GM23248 (cell line): ENCODE results near the gene ABCF1. TPM values are rescaled to one million over a fixed set of nuclear protein-coding genes. Genes with fewer than 3 reads are reported as not detected.

ENCODE experiments used
- DNase-seq: peaks from one replicate; pipeline ENCODE4 v3.0.0-alpha.2; 2015
- H2AFZ ChIP-seq: fragments of 200-600 bp; sonication (generic); 2 replicates; pipeline ENCODE4 v1.6.1; 2016; ENCODE audit warnings: antibody characterized with exemption
- H3F3A ChIP-seq: fragments of 200-600 bp; sonication (generic); 2 replicates; pipeline ENCODE4 v1.6.1; 2016; ENCODE audit warnings: mild to moderate bottlenecking, antibody characterized with exemption, mixed run types; ENCODE audit not compliant: insufficient read depth
- H3K27ac ChIP-seq: fragments of 200-600 bp; sonication (generic); 2 replicates; pipeline ENCODE4 v1.5.1; 2016; ENCODE audit warnings: mild to moderate bottlenecking
- H3K27me3 ChIP-seq: fragments of 200-600 bp; sonication (generic); replicated peaks from 2 replicates; pipeline ENCODE4 v1.6.1; 2016; ENCODE audit warnings: mild to moderate bottlenecking; ENCODE audit not compliant: insufficient read depth
- H3K36me3 ChIP-seq: fragments of 200-600 bp; sonication (generic); 2 replicates; pipeline ENCODE4 v1.6.1; 2016; ENCODE audit warnings: low read depth, mild to moderate bottlenecking
- H3K4me1 ChIP-seq: fragments of 200-600 bp; sonication (generic); 2 replicates; pipeline ENCODE4 v1.6.1; 2016; ENCODE audit warnings: mild to moderate bottlenecking; ENCODE audit not compliant: insufficient read depth
- H3K4me2 ChIP-seq: fragments of 200-600 bp; sonication (generic); one replicate; pipeline ENCODE4 v1.6.1; 2016; ENCODE audit warnings: mild to moderate bottlenecking; ENCODE audit not compliant: unreplicated experiment
- H3K4me3 ChIP-seq: fragments of 200-600 bp; sonication (generic); 2 replicates; pipeline ENCODE4 v1.5.1; 2016; ENCODE audit warnings: mild to moderate bottlenecking
- H3K79me2 ChIP-seq: fragments of 200-600 bp; sonication (generic); 2 replicates; pipeline ENCODE4 v1.6.1; 2016; ENCODE audit warnings: mild to moderate bottlenecking; ENCODE audit not compliant: insufficient read depth
- H3K9ac ChIP-seq: fragments of 200-600 bp; sonication (generic); 2 replicates; pipeline ENCODE4 v1.6.1; 2016; ENCODE audit warnings: mild to moderate bottlenecking
- H3K9me2 ChIP-seq: fragments of 200-600 bp; sonication (generic); 2 replicates; pipeline ENCODE4 v1.6.1; 2016; ENCODE audit warnings: mixed run types, mild to moderate bottlenecking, moderate library complexity; ENCODE audit not compliant: insufficient read depth
- H3K9me3 ChIP-seq: fragments of 200-600 bp; sonication (generic); one replicate; pipeline ENCODE4 v1.6.1; 2017; ENCODE audit warnings: low read depth
- H4K20me1 ChIP-seq: fragments of 200-600 bp; sonication (generic); 2 replicates; pipeline ENCODE4 v1.6.0; 2016; ENCODE audit not compliant: insufficient read depth
- EZH2 ChIP-seq: fragments of 200-600 bp; sonication (generic); IDR thresholded peaks from 2 replicates; pipeline ENCODE4 v1.6.1; 2018; ENCODE audit warnings: antibody characterized with exemption, mild to moderate bottlenecking; ENCODE audit not compliant: insufficient read depth, poor library complexity, severe bottlenecking
- EZH2phosphoT487 ChIP-seq: fragments of 200-600 bp; sonication (generic); IDR thresholded peaks from 2 replicates; pipeline ENCODE4 v1.6.1; 2018; ENCODE audit warnings: antibody characterized with exemption, moderate library complexity, mild to moderate bottlenecking, low read depth; ENCODE audit not compliant: insufficient read depth
- WGBS, 2 experiments: methylation state at CpG; one replicate each; pipeline ENCODE4 v1.1.6; 2015 to 2017; ENCODE audit warnings: low lambda C conversion rate in 2 of 2, low coverage in 1 of 2; ENCODE audit errors: missing lambda C conversion rate in 2 of 2; 5-methylcytosine and 5-hydroxymethylcytosine counted together
- in situ Hi-C: fragments of 300-500 bp; cut with MboI; formaldehyde crosslinking; loops from 2 replicates; pipeline ENCODE4 v1.15.0; 2020
- polyA plus RNA-seq: library from polyadenylated mRNA; unstranded; fragments of >200 nt; fragmentation: Nextera tagmentation; extraction: Ambion mirVana; gene quantifications from 2 replicates; pipeline ENCODE4 v1.2.1, GENCODE V29; 2016
- total RNA-seq: library from RNA; depleted of rRNA; stranded (reverse); fragments of >200 nt; shearing (Covaris generic); gene quantifications from 2 replicates; pipeline ENCODE4 v1.2.3, GENCODE V29; 2014

Gene ABCF1
- total and polyA plus RNA-seq, 2 experiments from 2014 or later, result 31.3 to 39.7 TPM

GRCh38 chr6:30548375-30548774, 22.9 kb upstream of the ABCF1 start:
- Histone ChIP-seq H3K27ac (no peak overlapping the region), H3K4me3 (no peak overlapping the region), H3K4me1 (peaks cover 3% of the 10 kb centered on the region), H3K4me2 (no peak overlapping the region), H3K9me3 (no peaks in the 10 kb centered on the region), H2AFZ (no peak overlapping the region), H4K20me1 (no peaks in the 10 kb centered on the region), H3K27me3 (no peaks in the 10 kb centered on the region), H3K79me2 (0 out of 2 replicates have a peak, but pooled peaks cover 5% of the 10 kb centered on the region), H3K36me3 (peaks cover 6% of the 10 kb centered on the region; the same call in 1 of the 2 replicates), H3K9me2 (no peaks in the 10 kb centered on the region), H3F3A (peaks cover 20% of the 10 kb centered on the region), H3K9ac (no peak overlapping the region)
- 21% methylated on average over 2 of the region's 2 CpGs for WGBS, 2 experiments
- peak; percentile 66 for DNase-seq
- in situ Hi-C loops, result no loop called here
- TF ChIP-seq EZH2 (no peak), EZH2phosphoT487 (no peak)

GRCh38 chr6:30554404-30554803, 16.8 kb upstream of the ABCF1 start:
- Histone ChIP-seq H3K79me2 (peaks cover 56% of the 10 kb centered on the region), H3K27me3 (no peaks in the 10 kb centered on the region), H3K4me1 (peaks cover 8% of the 10 kb centered on the region; the same call in 1 of the 2 replicates), H3K9me3 (no peaks in the 10 kb centered on the region), H3F3A (0 out of 2 replicates have a peak, but pooled peaks cover 6% of the 10 kb centered on the region), H2AFZ (no peak overlapping the region), H3K4me2 (peak overlapping the region; percentile 97), H3K36me3 (peaks cover 8% of the 10 kb centered on the region; the same call in 1 of the 2 replicates), H4K20me1 (no peaks in the 10 kb centered on the region), H3K9ac (peak overlapping the region; percentile 96), H3K9me2 (no peaks in the 10 kb centered on the region), H3K27ac (no peak overlapping the region), H3K4me3 (peak overlapping the region; percentile 95)
- no peak for DNase-seq
- in situ Hi-C loops, result no loop called here
- 93 to 95% methylated on average over 4 of the region's 4 CpGs for WGBS, 2 experiments
- TF ChIP-seq EZH2 (no peak), EZH2phosphoT487 (no peak)

GRCh38 chr6:30554962-30555815, 16.1 kb upstream of the ABCF1 start:
- peak overlapping the region; percentile 92 for H2AFZ ChIP-seq
- no peaks in the 10 kb centered on the region for H4K20me1 ChIP-seq
- peaks cover 8% of the 10 kb centered on the region; the same call in 1 of the 2 replicates for H3K4me1 ChIP-seq
- peaks cover 64% of the 10 kb centered on the region for H3K79me2 ChIP-seq
- H3K4me2 ChIP-seq, result peak overlapping the region; percentile 97
- H3K27me3 ChIP-seq, result no peaks in the 10 kb centered on the region
- in situ Hi-C loops, result no loop called here
- DNase-seq, result peak; percentile 74
- H3F3A ChIP-seq, result 0 out of 2 replicates have a peak, but pooled peaks cover 2% of the 10 kb centered on the region
- H3K27ac ChIP-seq, result peak overlapping the region; percentile 96
- H3K9me3 ChIP-seq, result no peaks in the 10 kb centered on the region
- 3 to 4% methylated on average over 34 of the region's 34 CpGs for WGBS, 2 experiments
- peak overlapping the region; percentile 95 for H3K4me3 ChIP-seq
- peaks cover 8% of the 10 kb centered on the region; the same call in 1 of the 2 replicates for H3K36me3 ChIP-seq
- no peaks in the 10 kb centered on the region for H3K9me2 ChIP-seq
- peak overlapping the region; percentile 96 for H3K9ac ChIP-seq
- TF ChIP-seq EZH2phosphoT487, result no peak
- TF ChIP-seq EZH2, result no peak

GRCh38 chr6:30555816-30556065, 15.5 kb upstream of the ABCF1 start:
- no peaks in the 10 kb centered on the region for H3K27me3 ChIP-seq
- peak overlapping the region; percentile 96 for H3K9ac ChIP-seq
- H3K27ac ChIP-seq, result peak overlapping the region; percentile 96
- in situ Hi-C loops, result no loop called here
- no peak for TF ChIP-seq EZH2phosphoT487
- TF ChIP-seq EZH2, result no peak
- H3K79me2 ChIP-seq, result peaks cover 68% of the 10 kb centered on the region
- peak overlapping the region; percentile 92 for H2AFZ ChIP-seq
- H3K9me2 ChIP-seq, result no peaks in the 10 kb centered on the region
- H3K4me1 ChIP-seq, result peaks cover 8% of the 10 kb centered on the region; the same call in 1 of the 2 replicates
- H3F3A ChIP-seq, result no peaks in the 10 kb centered on the region
- peaks cover 8% of the 10 kb centered on the region; the same call in 1 of the 2 replicates for H3K36me3 ChIP-seq
- no peaks in the 10 kb centered on the region for H3K9me3 ChIP-seq
- WGBS, 2 experiments, result 0% methylated on average over 5 to 15 of the region's 15 CpGs
- DNase-seq, result no peak
- no peaks in the 10 kb centered on the region for H4K20me1 ChIP-seq
- H3K4me2 ChIP-seq, result peak overlapping the region; percentile 97
- peak overlapping the region; percentile 95 for H3K4me3 ChIP-seq
